Naive thymus-derived CD4-positive, alpha-beta T cell (primary cell): ENCODE results near the gene ADCY4. TPM values are rescaled to one million over a fixed set of nuclear protein-coding genes. Genes with fewer than 3 reads are reported as not detected.

Experiments
- ATAC-seq: fragments of 150-1000 bp; cut with Tn5 transposase; 2 replicates; pipeline ENCODE4 v1.10.0; 2021; ENCODE audit warnings: mild to moderate bottlenecking, moderate library complexity
- CTCF ChIA-PET: fragments of 350-600 bp; sonication (Branson Sonifier 250); formaldehyde crosslinking; loops from one replicate; lab custom pipeline; 2021; ENCODE audit warnings: antibody characterized with exemption; lab: Charles Lee
- POLR2A ChIA-PET: fragments of 350-600 bp; sonication (Branson Sonifier 250); formaldehyde crosslinking; loops from one replicate; lab custom pipeline; 2021; ENCODE audit warnings: antibody characterized with exemption, inconsistent platforms; lab: Charles Lee
- DNase-seq, 9 donors: peaks; one replicate each; pipeline versions ENCODE4 v3.0.0 to v3.0.0-alpha.2; 2020 to 2022; ENCODE audit warnings: mixed read lengths in 1 of 9
- H3K27ac ChIP-seq: one replicate; pipeline ENCODE4 v1.7.0; 2013; ENCODE audit warnings: mild to moderate bottlenecking, low read depth, low read length, moderate library complexity
- H3K27me3 ChIP-seq, 2 donors: one replicate each; pipeline ENCODE4 v1.7.0; 2013; ENCODE audit warnings: low read length in 2 of 2, mild to moderate bottlenecking in 2 of 2, moderate library complexity in 2 of 2; ENCODE audit not compliant: control insufficient read depth in 2 of 2, insufficient read depth in 2 of 2
- H3K36me3 ChIP-seq, 3 experiments: 1 replicate in 2 of 3; 2 replicates in 1 of 3; pipeline ENCODE4 v1.7.0; 2013; ENCODE audit warnings: low read length in 3 of 3, mild to moderate bottlenecking in 3 of 3, moderate library complexity in 1 of 3; ENCODE audit not compliant: insufficient read depth in 3 of 3, control insufficient read depth in 2 of 3
- H3K4me1 ChIP-seq, 2 donors: one replicate each; pipeline ENCODE4 v1.7.0; 2013; ENCODE audit warnings: low read length in 2 of 2, mild to moderate bottlenecking in 2 of 2, moderate library complexity in 1 of 2; ENCODE audit not compliant: control insufficient read depth in 2 of 2, insufficient read depth in 2 of 2
- H3K4me3 ChIP-seq: 2 replicates; pipeline ENCODE4 v1.7.0; 2013; ENCODE audit warnings: mild to moderate bottlenecking, low read length
- H3K9me3 ChIP-seq, 3 experiments: 1 replicate in 2 of 3; 2 replicates in 1 of 3; pipeline ENCODE4 v1.7.0; 2013; ENCODE audit warnings: low read length in 3 of 3; ENCODE audit not compliant: control insufficient read depth in 2 of 3
- H3K27ac Mint-ChIP-seq, 9 donors: one replicate each; pipeline ENCODE4 v1.8.0; 2020 to 2022; ENCODE audit warnings: mixed read lengths in 9 of 9, mild to moderate bottlenecking in 8 of 9, moderate library complexity in 5 of 9, inconsistent platforms in 2 of 9
- H3K27me3 Mint-ChIP-seq, 5 donors: one replicate each; pipeline ENCODE4 v1.8.0; 2021 to 2022; ENCODE audit warnings: mixed read lengths in 5 of 5, mild to moderate bottlenecking in 1 of 5
- H3K36me3 Mint-ChIP-seq, 5 donors: one replicate each; pipeline ENCODE4 v1.8.0; 2020 to 2022; ENCODE audit warnings: mixed read lengths in 5 of 5, mild to moderate bottlenecking in 3 of 5, inconsistent platforms in 1 of 5
- H3K4me1 Mint-ChIP-seq, 7 donors: one replicate each; pipeline ENCODE4 v1.8.0; 2020 to 2022; ENCODE audit warnings: mixed read lengths in 7 of 7, mild to moderate bottlenecking in 3 of 7, inconsistent platforms in 1 of 7
- H3K4me3 Mint-ChIP-seq, 10 donors: one replicate each; pipeline ENCODE4 v1.8.0; 2020 to 2022; ENCODE audit warnings: mild to moderate bottlenecking in 10 of 10, mixed read lengths in 10 of 10, moderate library complexity in 6 of 10, inconsistent platforms in 2 of 10
- H3K9me3 Mint-ChIP-seq, 11 donors: one replicate each; pipeline ENCODE4 v1.8.0; 2020 to 2022; ENCODE audit warnings: mixed read lengths in 11 of 11, mild to moderate bottlenecking in 4 of 11, inconsistent platforms in 1 of 11, moderate library complexity in 1 of 11
- intact Hi-C, 2 donors: fragments of 100-400 bp; cut with micrococcal nuclease; formaldehyde crosslinking; loops; one replicate each; pipeline ENCODE4 v1.15.1; 2023
- polyA plus RNA-seq, 2 donors: library from polyadenylated mRNA; unstranded; fragments of 300-500 nt; fragmentation: Illumina TruSeq; gene quantifications; one replicate each; pipeline ENCODE4 v1.2.3, GENCODE V29; 2021
- total RNA-seq, 6 experiments: library from RNA in 5 of 6; stranded (reverse) in 5 of 6; gene quantifications; 1 replicate in 5 of 6; 2 replicates in 1 of 6; pipeline ENCODE4 v1.2.3 and lab custom pipeline; 2021 to 2026

Gene ADCY4
- total and polyA plus RNA-seq, 7 experiments from 2014 or later: 0.25 to 10.2 (median 5.6) TPM; not detected in 1

- ChIA-PET POLR2A (no interaction called here), CTCF (no interaction called here)
- no peaks in the 10 kb centered on the region for H3K4me1 ChIP-seq
Measured at GRCh38 chr14:24378981-24379906, 44.4 kb upstream of the ADCY4 start.

DNA sequence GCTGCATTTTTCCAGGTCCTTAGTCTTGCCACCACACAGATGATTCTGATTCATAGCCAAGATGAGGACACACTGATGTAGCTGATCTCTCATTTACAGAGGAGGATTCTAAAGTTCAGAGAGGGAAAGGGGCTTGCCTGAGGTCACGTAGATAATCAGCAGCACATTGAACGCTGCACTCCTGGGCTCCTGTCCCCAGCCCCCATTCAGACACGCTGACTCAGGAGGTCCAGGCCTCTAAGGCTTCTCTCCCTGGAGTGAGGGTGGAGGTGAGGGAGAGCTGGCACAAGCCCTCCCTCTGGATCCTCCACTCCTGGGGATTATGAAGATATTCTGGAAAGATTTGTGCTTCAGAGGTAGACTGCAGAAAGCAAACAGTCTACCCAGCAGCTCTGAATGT is 43.5 kb upstream of the ADCY4 start:
- no peak overlapping the region for H3K27ac ChIP-seq
- H3K36me3 Mint-ChIP-seq: no peaks in the 10 kb centered on the region
- H3K27ac Mint-ChIP-seq: no peak overlapping the region
- no peaks in the 10 kb centered on the region for H3K4me1 ChIP-seq
- no peak overlapping the region for H3K4me3 Mint-ChIP-seq
- H3K27me3 Mint-ChIP-seq: peaks cover 0 to 13% (median 4%) of the 10 kb centered on the region in 5 donors
- peaks cover 0 to 7% (median 0%) of the 10 kb centered on the region in 7 donors for H3K4me1 Mint-ChIP-seq
- intact Hi-C loops: no loop called here
- ChIA-PET POLR2A (no interaction called here), CTCF (no interaction called here)
- H3K4me3 ChIP-seq: no peak overlapping the region
- H3K9me3 ChIP-seq: no peaks in the 10 kb centered on the region
- no peak for DNase-seq
- no peak for ATAC-seq
- H3K36me3 ChIP-seq: no peaks in the 10 kb centered on the region
- H3K9me3 Mint-ChIP-seq: no peaks in the 10 kb centered on the region
- no peaks in the 10 kb centered on the region for H3K27me3 ChIP-seq

More at GRCh38 chr14:24378981-24379906, 44.4 kb upstream of the ADCY4 start:
- H3K27me3 Mint-ChIP-seq: peaks cover 0 to 16% (median 4%) of the 10 kb centered on the region in 5 donors
- Histone ChIP-seq H3K36me3 (no peaks in the 10 kb centered on the region), H3K27ac (no peak overlapping the region), H3K9me3 (no peaks in the 10 kb centered on the region), H3K27me3 (no peaks in the 10 kb centered on the region), H3K4me3 (no peak overlapping the region)
- no peak for DNase-seq
- no peaks in the 10 kb centered on the region for H3K36me3 Mint-ChIP-seq
- ATAC-seq: no peak
- H3K9me3 Mint-ChIP-seq: no peaks in the 10 kb centered on the region
- intact Hi-C loops: no loop called here
- no peak overlapping the region for H3K27ac Mint-ChIP-seq
- H3K4me3 Mint-ChIP-seq: no peak overlapping the region
- H3K4me1 Mint-ChIP-seq: peaks cover 0 to 7% (median 0%) of the 10 kb centered on the region in 7 donors

- Histone ChIP-seq H3K27ac (no peak overlapping the region), H3K4me3 (no peak overlapping the region), H3K27me3 (no peaks in the 10 kb centered on the region), H3K36me3 (no peaks in the 10 kb centered on the region), H3K4me1 (no peaks in the 10 kb centered on the region), H3K9me3 (no peaks in the 10 kb centered on the region)
- no peak for ATAC-seq
- Mint-ChIP-seq H3K27me3 (peaks cover 0 to 13% (median 4%) of the 10 kb centered on the region in 5 donors), H3K4me1 (peaks cover 0 to 7% (median 0%) of the 10 kb centered on the region in 7 donors), H3K27ac (no peak overlapping the region), H3K9me3 (no peaks in the 10 kb centered on the region), H3K36me3 (no peaks in the 10 kb centered on the region), H3K4me3 (no peak overlapping the region)
- DNase-seq: no peak
- ChIA-PET CTCF (no interaction called here), POLR2A (no interaction called here)
- intact Hi-C loops: no loop called here
Measured at GRCh38 chr14:24377657-24378056, 42.8 kb upstream of the ADCY4 start.

DNA sequence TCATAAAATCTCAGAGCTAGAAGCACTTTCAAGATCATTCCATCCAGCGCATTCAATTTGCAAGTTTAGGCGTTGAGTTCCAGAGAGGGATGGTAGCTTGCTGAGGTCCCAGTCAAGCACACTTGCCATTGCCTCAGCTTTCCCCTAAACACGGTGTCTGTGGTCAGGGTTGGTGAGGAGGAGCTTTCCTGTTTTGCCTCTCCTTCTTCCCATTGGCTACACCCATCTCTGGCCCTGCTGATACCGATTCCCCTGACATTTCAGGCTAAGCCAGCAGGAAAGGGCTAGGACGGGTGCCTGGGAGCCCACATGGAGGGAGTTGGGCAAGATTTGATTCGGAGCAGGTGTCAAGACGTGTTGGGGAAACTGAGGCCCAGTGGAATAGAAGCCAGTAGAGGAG is 42.3 kb upstream of the ADCY4 start:
- Mint-ChIP-seq H3K27me3 (peaks cover 0 to 13% (median 4%) of the 10 kb centered on the region in 5 donors), H3K4me3 (no peak overlapping the region), H3K9me3 (no peaks in the 10 kb centered on the region), H3K4me1 (peaks cover 0 to 7% (median 0%) of the 10 kb centered on the region in 7 donors), H3K27ac (no peak overlapping the region), H3K36me3 (no peaks in the 10 kb centered on the region)
- ChIA-PET CTCF (no interaction called here), POLR2A (no interaction called here)
- no peak overlapping the region for H3K27ac ChIP-seq
- no peak overlapping the region for H3K4me3 ChIP-seq
- no peaks in the 10 kb centered on the region for H3K9me3 ChIP-seq
- H3K27me3 ChIP-seq: no peaks in the 10 kb centered on the region
- no peaks in the 10 kb centered on the region for H3K36me3 ChIP-seq
- no peaks in the 10 kb centered on the region for H3K4me1 ChIP-seq
- no peak for DNase-seq
- ATAC-seq: no peak
- intact Hi-C loops: no loop called here

DNA sequence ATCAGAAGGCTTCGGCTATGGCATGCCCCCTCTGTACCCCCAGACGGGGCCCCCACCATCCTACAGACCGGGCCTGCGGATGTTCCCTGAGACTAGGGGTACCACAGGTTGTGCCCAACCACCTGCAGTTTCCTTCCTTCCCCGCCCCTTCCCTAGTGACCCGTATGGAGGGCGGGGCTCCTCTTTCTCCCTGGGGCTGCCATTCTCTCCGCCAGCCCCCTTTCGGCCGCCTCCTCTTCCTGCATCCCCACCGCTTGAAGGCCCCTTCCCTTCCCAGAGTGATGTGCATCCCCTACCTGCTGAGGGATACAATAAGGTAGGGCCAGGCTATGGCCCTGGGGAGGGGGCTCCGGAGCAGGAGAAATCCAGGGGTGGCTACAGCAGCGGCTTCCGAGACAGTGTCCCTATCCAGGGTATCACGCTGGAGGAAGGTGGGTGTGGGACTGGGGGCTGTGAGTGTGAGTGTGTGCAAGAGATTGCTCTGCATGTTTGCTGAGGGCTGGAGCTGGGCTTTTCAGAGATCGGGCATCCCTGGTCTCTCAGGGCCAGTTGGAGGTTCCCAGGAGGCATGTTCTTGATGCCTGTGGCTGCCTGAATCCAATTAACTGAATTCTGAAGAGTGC is 41.7 kb upstream of the ADCY4 start:
- no peaks in the 10 kb centered on the region for H3K9me3 Mint-ChIP-seq
- DNase-seq (no peak), ATAC-seq (no peak)
- Histone ChIP-seq H3K4me1 (no peaks in the 10 kb centered on the region), H3K27ac (no peak overlapping the region), H3K9me3 (no peaks in the 10 kb centered on the region), H3K27me3 (no peaks in the 10 kb centered on the region), H3K4me3 (no peak overlapping the region), H3K36me3 (no peaks in the 10 kb centered on the region)
- ChIA-PET POLR2A (no interaction called here), CTCF (no interaction called here)
- H3K4me1 Mint-ChIP-seq: peaks cover 0 to 5% (median 0%) of the 10 kb centered on the region in 7 donors
- peaks cover 0 to 13% (median 5%) of the 10 kb centered on the region in 5 donors for H3K27me3 Mint-ChIP-seq
- no peak overlapping the region for H3K4me3 Mint-ChIP-seq
- H3K36me3 Mint-ChIP-seq: no peaks in the 10 kb centered on the region
- no peak overlapping the region for H3K27ac Mint-ChIP-seq
- intact Hi-C loops: no loop called here

- intact Hi-C loops: no loop called here
- ChIA-PET POLR2A (interaction anchor here (0.5 to 0.7 kb wide), 2 partner anchors 40 to 52 kb away, joined by 3 read pairs; no protein-coding TSS in a partner anchor), CTCF (interaction anchor here (0.9 kb wide), 1 partner anchor 34 kb away, joined by 5 read pairs; no protein-coding TSS in a partner anchor)
- Histone ChIP-seq H3K27me3 (no peaks in the 10 kb centered on the region), H3K36me3 (no peaks in the 10 kb centered on the region), H3K9me3 (no peaks in the 10 kb centered on the region), H3K4me1 (peaks cover 0 to 4% of the 10 kb centered on the region in 2 donors), H3K4me3 (no peak overlapping the region), H3K27ac (no peak overlapping the region)
- ATAC-seq: no peak
- Mint-ChIP-seq H3K36me3 (no peaks in the 10 kb centered on the region), H3K27me3 (peaks cover 5 to 28% (median 10%) of the 10 kb centered on the region in 5 donors), H3K9me3 (no peaks in the 10 kb centered on the region), H3K4me3 (no peak overlapping the region), H3K4me1 (peaks cover 0 to 11% (median 7%) of the 10 kb centered on the region in 7 donors), H3K27ac (no peak overlapping the region)
- no peak for DNase-seq
Measured at GRCh38 chr14:24372701-24373416, 38.0 kb upstream of the ADCY4 start.
